Kidney glomerular epithelial cell (primary cell): ENCODE results near the gene CKAP2.
A peak's percentile ranks its signal among the peaks of the same experiment; 100 is the strongest.
"Not testable (repeated sequence)": the region's sequence is repeated elsewhere in the genome, so short reads cannot be mapped to it uniquely, and the experiment has no call there.

Source experiments
- DNase-seq: peaks from one replicate; lab custom pipeline; 2025; lab: John Stamatoyannopoulos, UW

The CKAP2 gene

DNA sequence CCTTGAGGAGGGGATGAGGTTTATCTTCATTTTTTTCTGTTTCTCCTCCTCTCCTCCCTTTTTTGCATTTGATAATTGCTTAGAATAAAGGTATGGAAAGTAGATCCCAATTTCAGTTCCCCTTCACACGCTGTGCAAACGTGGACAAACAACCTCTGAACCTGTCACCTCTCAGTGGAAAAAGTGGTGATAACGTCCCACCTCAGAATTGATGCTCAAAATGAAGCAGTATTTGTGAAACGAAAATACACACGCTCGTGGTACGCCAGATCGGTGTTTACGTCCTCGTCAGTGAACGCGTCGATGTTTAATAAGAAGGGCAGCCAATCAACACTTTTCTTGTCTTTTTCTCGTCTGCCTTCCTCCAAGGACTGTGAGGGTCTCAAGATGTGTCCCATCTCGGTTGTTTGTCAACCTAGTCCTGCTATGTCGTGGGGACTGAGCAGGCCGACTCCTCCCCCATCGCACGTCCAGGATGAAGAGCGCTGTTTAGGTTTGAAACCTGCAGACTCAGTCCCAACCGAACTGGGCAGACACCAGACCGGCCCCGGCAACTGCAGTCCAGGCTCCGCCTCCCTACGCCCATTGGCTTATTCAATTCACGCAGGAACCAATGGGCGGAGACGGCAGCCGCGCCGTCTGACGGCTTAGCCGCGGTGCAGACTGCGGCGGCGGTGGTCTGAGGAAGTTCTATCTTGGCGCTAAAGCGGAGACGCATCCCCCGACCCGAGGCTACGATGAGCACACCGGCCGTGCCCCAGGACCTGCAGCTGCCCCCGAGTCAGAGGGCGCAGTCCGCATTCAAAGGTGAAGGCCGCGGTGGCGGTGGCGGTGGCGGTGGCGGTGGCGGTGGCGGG is at the start of gene CKAP2:
Gene CKAP2, plus strand, starts transcription at position 659 of the 857 bp plus-strand sequence. Its CDS starts 79 bp downstream, at position 738.
- DNase-seq, result peak; percentile 94

DNA sequence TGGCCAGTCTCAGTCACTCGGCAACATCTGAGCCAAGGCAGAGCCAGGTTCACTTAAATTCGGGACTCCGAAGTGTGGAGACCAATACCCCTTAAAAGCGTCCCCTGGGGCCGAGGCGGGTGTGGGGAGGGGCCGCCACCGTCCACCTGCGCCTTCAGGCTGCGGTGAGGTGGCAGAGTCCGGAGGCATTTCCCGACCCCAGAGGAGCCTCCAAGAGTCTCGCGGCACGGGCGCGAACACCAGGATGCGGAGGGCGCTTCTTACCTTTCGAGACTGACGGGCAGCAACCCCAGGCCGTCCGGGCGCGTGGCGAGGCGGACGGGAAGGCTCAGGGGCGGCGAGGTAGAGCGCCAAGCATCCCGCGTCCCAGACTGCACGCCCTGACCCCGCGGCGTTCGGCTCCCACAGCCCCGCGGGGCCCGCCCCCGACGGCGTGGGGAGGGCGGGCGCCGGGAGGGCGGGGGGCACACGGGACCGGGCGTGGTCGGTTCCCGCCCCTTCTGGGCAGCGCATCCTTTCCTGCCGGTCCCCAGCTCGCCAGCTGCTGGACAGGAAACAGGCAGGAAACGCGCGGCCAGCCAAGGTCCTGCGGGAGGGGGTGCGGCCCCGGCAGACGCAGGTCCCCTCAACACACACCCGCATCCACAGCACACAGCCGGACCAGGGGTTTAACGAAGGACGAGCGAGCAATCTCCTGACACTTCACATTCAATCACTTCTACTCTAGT is 49.3 kb upstream of the CKAP2 start, which contains the start of gene THSD1:
Gene THSD1, minus strand, starts transcription at position 406 of the 728 bp plus-strand sequence. CDS start 3,572 bp downstream, outside the sequence.
- DNase-seq, result no peak

- no peak for DNase-seq
These were observed 48.6 kb upstream of the CKAP2 start for GRCh38 chr13:52406629-52407028.

DNA sequence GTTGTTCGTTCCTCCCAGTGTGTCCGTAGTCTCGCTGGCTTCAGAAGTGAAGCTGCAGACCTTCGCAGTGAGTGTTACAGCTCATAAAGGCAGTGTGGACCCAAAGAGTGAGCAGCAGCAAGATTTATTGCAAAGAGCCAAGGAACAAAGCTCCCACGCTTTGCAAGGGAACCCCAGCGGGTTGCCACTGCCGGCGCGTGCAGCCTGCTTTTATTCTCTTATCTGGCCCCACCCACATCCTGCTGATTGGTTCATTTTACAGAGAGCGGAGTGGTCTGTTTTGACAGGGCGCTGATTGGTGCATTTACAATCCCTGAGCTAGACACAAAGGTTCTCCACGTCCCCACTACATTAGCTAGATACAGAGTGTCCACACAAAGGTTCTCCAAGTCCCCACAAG is 47.8 kb upstream of the CKAP2 start:
- DNase-seq, result not testable (repeated sequence)

DNA sequence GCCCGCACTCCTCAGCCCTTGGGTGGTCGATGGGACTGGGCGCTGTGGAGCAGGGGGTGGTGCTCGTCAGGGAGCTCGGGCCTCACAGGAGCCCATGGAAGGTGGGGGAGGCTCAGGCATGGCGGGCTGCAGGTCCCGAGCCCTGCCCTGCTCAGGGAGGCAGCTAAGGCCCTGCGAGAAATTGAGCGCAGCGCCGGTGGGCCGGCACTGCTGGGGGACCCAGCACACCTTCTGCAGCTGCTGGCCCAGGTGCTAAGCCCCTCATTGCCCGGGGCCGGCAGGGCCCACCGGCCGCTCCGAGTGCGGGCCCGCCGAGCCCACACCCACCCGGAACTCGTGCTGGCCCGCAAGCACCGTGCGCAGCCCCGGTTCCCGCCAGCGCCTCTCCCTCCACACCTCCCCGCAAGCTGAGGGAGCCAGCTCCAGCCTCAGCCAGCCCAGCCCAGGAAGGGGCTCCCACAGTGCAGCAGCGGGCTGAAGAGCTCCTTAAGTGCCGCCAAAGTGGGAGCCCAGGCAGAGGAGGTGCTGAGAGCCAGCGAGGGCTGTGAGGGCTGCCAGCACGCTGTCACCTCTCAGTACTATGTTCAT is 47.1 kb upstream of the CKAP2 start:
- not testable (repeated sequence) for DNase-seq

GRCh38 chr13:52411629-52412028 is 43.6 kb upstream of the CKAP2 start:
- peak; percentile 94 for DNase-seq

DNA sequence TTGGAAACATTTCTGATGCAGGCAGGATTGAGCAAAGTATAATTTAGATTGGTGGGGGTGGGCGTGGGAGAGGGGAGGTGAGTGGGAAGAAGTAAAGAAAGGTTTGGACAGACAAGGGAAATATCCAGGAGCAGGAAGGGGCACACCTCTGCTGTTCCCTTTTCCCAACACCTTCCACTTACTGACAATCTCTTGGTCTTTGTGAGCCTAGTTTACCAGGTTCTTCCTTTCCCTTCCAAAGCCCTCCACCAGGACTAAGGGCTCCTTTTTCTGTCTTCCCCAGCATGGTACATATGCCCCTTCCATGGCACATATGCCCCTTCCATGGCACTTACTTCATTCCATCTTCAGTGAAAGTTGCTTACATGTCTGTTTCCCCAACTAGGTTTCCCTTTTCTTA is 43.1 kb upstream of the CKAP2 start:
- DNase-seq, result no peak

GRCh38 chr13:52414051-52414450 is 41.2 kb upstream of the CKAP2 start:
- DNase-seq, result no peak

DNA sequence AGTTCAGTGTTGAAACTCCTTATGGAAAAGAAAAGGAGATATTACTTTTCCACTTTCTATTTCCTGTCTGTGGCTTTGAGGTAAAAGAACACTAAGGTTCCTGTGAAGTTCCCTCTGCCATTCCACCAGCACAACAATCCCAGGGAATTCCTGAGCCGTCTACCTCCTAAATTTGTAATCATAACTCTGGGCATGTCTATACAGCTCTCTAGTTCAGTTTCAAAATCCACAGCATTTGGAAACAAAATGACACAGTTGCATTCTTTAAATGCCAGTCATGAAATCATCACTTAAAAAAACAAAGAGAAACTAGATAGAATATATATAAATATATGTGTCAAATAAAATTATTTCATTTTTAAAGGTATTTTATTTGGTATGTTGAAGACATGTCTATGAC is 40.3 kb upstream of the CKAP2 start:
- peak; percentile 45 for DNase-seq

- no peak for DNase-seq
These were observed 36.2 kb upstream of the CKAP2 start for GRCh38 chr13:52419080-52419479.

GRCh38 chr13:52421216-52421615 is 34.1 kb upstream of the CKAP2 start:
- no peak for DNase-seq

DNA sequence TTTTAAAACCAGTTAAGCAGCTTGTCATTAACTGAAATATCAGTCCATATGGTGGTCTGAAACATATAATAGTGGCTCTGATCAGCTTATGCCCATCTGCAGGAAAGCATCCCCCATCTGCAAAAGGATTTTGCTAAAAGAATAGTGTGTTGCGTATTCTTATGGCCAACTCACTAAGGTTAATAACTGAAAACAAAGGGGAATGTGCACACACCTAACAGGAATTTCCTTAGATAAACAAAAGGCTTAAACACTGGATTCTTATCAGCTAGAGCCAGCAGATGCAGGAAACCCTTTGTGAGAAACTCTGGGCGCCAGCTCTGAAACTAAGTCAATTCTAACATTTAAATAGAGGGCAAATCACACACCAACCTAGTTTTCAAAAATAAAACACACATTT is 27.0 kb upstream of the CKAP2 start:
- DNase-seq, result peak; percentile 69

- DNase-seq, result no peak
These were observed 22.8 kb upstream of the CKAP2 start for GRCh38 chr13:52432456-52432855.

- no peak for DNase-seq
These were observed 9.0 kb upstream of the CKAP2 start for GRCh38 chr13:52446265-52446664.

GRCh38 chr13:52447354-52447753 is 7.9 kb upstream of the CKAP2 start:
- DNase-seq, result no peak

GRCh38 chr13:52447815-52448552 is 7.3 kb upstream of the CKAP2 start:
- no peak for DNase-seq

GRCh38 chr13:52449331-52450011 is 5.8 kb upstream of the CKAP2 start:
- DNase-seq, result no peak

DNA sequence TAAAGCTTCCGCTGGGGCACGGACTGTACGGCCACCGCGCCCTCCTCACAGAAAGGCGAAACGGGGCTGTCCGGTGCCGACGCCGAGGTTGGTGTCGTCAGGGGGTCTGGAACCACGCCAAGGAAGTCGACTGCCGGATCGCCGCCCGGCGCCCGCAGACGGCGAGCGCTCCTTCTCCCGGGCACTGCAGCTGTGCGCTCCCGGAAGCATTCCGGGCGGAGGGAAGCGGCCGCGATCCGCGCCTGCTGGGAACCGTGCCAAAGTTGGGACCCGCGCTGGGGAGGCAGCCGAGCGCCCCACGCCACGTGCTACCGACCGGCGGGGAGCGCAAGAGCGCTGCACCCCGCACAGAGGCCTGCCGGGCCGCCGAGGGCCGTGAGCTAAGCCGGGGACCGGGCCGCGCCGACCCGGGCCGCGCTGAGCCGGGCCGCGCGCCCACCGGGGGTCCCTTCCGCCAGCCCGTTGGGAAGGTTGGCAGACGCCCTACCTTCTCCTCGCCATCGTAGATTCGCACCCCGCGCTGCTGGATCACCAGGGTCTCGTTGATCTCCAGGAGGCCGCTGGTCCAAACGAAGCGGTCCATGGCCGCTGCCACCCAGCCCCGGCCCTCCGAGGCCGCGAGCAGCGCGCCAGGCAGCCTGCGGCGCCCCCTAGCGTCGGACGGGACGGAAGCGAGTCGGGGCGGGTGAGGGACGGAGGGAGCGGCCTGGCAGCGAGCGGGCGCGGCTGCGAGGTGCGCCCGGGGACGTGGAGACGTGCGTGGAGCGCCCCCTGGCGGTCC is 5.1 kb upstream of the CKAP2 start, which contains the start of gene VPS36:
Gene VPS36, minus strand, starts transcription at position 623 of the 781 bp plus-strand sequence. Its CDS starts 40 bp downstream, at position 583.
- DNase-seq, result peak; percentile 93

GRCh38 chr13:52450793-52451116 is 4.5 kb upstream of the CKAP2 start:
- DNase-seq, result no peak

DNA sequence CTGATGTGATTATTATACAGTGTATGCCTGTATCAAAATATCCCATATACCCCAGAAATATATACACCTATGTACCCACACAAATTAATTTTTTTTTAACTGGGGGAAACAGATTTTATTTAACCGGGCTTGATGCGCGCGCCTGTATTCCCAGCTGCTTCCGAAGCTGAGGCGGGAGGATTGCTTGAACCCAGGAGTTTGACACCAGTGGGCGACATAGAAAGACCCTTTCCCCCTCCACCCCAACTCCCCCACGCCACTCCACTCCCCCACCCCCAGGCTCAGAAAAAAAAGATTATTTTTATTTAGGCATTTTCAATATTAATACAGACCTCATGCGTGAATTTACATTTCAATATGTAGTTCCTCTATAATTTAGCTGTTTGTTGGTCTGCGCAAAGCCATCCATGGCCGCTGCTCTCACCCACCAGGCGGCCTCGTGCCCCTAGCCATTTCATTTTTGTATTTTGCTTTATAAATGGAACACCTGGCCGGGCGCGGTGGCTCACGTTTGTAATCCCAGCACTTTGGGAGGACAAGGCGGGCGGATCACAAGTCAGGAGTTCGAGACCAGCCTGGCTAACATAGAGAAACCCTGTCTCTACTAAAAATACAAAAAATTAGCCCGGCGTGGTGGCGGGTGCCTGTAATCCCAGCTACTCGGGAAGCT is 4.0 kb upstream of the CKAP2 start:
- DNase-seq, result no peak
